ENCODE data around the gene MOG.
"Not testable (repeated sequence)": the region's sequence is repeated elsewhere in the genome, so short reads cannot be mapped to it uniquely, and the experiment has no call there.

MOG gene

DNA sequence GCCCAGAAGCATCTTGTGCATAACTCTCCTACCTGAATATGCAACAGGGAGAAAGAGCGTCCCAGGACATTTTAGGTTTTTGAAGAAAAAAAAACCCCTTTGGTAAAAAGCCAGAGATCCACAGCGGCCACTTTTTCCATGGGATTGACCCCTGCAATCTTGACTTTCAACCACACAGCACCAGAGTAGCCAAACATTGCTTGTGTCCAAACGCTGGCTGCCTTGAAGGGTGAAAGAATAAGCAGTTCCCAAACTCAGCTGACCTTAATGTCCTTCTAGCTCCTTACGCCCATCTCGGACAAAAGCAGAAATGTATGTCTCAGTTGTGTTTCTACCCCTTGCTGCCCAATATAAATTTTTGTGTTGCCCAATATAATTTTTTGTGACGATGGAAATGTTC, 1.2 kb upstream of the MOG start:
- TF ChIP-seq CTCF (conservative IDR thresholded peaks at IDR 0.05): no peak
- H3K27ac ChIP-seq: no peak overlapping the region

DNA sequence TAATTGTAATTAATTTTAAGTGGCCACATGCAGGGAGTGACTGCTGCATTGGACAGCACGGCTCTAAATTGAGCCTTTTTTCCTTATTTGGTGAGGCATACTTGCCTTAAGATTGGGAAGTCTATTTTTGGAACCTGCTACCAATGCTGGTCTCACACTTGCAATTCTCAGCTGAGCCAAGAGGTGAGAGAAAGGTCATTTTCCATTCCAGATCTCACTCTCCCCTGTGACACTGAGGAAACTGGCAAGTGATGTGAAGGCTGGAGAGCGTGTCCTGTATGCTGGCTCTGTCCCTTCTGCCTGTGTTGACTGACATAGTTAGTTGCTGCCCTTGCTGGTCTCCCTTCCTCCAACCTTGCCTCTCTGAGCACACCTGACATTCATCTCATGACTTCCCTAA, 735 bp upstream of the MOG start:
- no peak overlapping the region for H3K27ac ChIP-seq
- no peak for TF ChIP-seq CTCF (conservative IDR thresholded peaks at IDR 0.05)

GRCh38 chr6:29661071-29661470, 4.2 kb downstream of the MOG start:
- no peak for TF ChIP-seq CTCF (conservative IDR thresholded peaks at IDR 0.05)
- no peak overlapping the region for H3K27ac ChIP-seq

DNA sequence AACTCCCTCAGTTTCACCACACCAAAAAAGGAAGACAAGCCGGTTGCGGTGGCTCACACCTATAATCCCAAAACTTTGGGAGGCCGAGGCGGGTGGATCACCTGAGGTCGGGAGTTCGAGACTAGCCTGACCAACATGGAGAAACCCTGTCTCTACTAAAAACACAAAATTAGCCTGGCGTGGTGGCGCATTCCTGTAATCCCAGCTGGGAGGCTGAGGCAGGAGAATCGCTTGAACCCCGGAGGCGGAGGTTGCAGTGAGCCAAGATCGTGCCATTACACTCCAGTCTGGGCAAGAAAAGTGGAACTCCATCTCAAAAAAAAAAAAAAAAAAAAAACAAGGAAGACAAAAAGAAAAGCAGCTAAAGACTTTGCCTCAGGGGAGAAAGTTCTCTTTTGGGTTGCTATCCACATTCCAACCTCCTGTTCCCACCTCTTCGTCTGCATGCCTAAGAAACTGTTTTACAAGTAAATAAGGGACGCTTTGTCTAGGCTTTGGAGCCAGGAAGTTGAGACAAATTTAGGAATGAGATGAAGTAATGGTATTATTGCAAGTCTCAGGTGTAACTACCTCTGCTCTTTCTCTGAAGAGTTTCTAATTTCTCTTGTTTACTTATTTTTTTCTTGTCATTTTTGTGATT, 4.7 kb downstream of the MOG start:
- H3K27ac ChIP-seq: not testable (repeated sequence)

DNA sequence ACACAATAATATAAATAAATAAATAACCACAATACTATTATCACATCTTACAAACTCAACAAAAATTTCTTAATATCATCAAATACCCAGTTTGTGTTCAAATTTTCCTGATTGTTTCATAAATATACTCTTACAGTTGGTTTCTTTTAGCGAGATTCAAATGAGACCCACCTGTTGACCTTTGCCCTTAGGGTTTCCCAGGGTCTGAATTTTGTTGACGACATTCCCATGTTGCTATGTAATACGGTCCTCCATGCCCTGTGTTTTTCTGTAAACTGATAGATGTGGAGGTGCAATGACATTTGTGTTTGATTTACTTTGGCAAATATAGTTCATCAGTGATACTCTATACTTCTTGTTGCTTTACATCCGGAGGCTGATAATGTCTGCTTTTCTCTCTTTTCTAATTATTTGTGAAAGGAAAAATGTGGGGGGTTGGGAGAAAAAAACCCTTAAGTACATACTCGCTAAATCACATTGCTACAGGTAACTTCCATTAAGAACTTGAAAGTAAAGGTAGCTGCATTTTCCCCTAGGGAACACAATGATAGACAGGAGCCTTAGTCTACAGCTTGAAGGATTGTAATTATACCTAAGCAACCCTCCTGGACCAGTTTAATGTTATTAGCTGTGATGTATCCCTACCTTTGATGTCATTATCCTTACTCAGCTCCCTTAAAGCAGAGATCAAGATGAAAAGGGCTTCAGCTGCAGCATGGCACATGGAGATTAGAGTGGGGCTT, 6.6 kb downstream of the MOG start:
- no peak for TF ChIP-seq CTCF (conservative IDR thresholded peaks at IDR 0.05)

DNA sequence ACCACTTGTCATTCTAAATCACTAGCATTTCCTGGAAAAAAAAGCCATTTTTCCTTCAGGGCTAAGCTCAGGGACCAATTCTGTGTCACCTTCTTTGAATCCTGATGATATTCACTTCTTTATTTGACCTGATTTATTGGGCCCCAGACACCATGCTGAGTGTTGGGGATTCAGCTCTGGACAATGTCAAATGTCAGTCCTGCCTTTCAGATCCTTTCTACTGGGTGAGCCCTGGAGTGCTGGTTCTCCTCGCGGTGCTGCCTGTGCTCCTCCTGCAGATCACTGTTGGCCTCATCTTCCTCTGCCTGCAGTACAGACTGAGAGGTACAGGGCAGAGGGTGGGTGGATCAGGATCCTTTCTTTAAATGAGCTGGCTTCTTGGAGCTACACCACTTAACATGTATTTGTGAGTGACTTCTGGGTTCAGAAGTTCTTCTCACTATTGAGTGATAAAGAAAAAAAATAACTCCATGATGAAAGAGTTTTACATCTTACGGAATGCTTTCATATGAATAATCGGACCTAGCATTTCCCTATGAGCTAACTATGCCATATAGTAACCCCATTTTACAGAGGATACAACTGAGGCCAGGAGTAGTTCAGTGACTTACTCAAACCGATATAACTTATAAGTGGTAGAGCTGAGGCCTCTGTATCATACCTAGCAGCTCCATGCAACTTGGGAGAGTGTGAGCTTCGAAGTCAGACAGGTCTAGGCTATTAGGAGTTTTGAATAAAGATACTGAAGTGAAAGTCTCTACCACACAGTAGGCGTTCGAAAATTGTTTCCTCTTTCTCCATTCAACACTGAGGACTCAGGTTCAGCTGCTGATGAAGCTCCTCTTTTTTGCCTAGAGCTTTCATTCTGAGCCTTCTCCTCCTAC, 9.3 kb downstream of the MOG start:
- TF ChIP-seq CTCF (conservative IDR thresholded peaks at IDR 0.05): no peak
- no peak overlapping the region for H3K27ac ChIP-seq

More for the DNA sequence above, 6.6 kb downstream of the MOG start:
- no peak overlapping the region for H3K27ac ChIP-seq

- no peak for TF ChIP-seq CTCF (conservative IDR thresholded peaks at IDR 0.05)
Measured at GRCh38 chr6:29666826-29667130, 9.9 kb downstream of the MOG start.

More at GRCh38 chr6:29666826-29667130, 9.9 kb downstream of the MOG start:
- no peak overlapping the region for H3K27ac ChIP-seq

Measured in VCaP (cell line).